Ishikawa (cell line): ENCODE data around the gene EXOC4.

Experiments used
- EP300 ChIP-seq: IDR thresholded peaks from 2 replicates; pipeline ENCODE4 v1.6.1; 2012; ENCODE audit warnings: borderline replicate concordance
- RAD21 ChIP-seq: IDR thresholded peaks from 2 replicates; pipeline ENCODE4 v1.6.1; 2012; ENCODE audit warnings: low read depth

- TF ChIP-seq RAD21: no peak
- no peak for TF ChIP-seq EP300
Observed at GRCh38 chr7:133448012-133448411, 195.1 kb downstream of the EXOC4 start.
